NCI-H1694 treated with DMSO at 0.1 percent for 48 hours (cell line): ENCODE data around the gene PRDM15.

Source experiments
- DNase-seq: peaks from one replicate; lab custom pipeline; 2025; lab: John Stamatoyannopoulos, UW

PRDM15 gene

GRCh38 chr21:41777951-41778815 lies 101.0 kb downstream of the PRDM15 start:
- no peak for DNase-seq

GRCh38 chr21:41776778-41777177 lies 102.4 kb downstream of the PRDM15 start:
- DNase-seq = no peak

GRCh38 chr21:41775149-41775472 lies 104.0 kb downstream of the PRDM15 start:
- no peak for DNase-seq

- no peak for DNase-seq
Observed at GRCh38 chr21:41774467-41775148, 104.5 kb downstream of the PRDM15 start.

- DNase-seq = no peak
Observed at GRCh38 chr21:41772351-41773080, 106.6 kb downstream of the PRDM15 start.

- no peak for DNase-seq
Observed at GRCh38 chr21:41771625-41771945, 107.6 kb downstream of the PRDM15 start.

- no peak for DNase-seq
Observed at GRCh38 chr21:41770901-41771624, 108.1 kb downstream of the PRDM15 start.

- no peak for DNase-seq
Observed at GRCh38 chr21:41769933-41770332, 109.2 kb downstream of the PRDM15 start.

- no peak for DNase-seq
Observed at GRCh38 chr21:41769521-41769920, 109.6 kb downstream of the PRDM15 start.

GRCh38 chr21:41769111-41769510 lies 110.0 kb downstream of the PRDM15 start:
- no peak for DNase-seq

- DNase-seq = no peak
Observed at GRCh38 chr21:41768437-41769042, 110.6 kb downstream of the PRDM15 start.

GRCh38 chr21:41767606-41768436 lies 111.3 kb downstream of the PRDM15 start:
- no peak for DNase-seq

GRCh38 chr21:41766883-41767605 lies 112.1 kb downstream of the PRDM15 start, which contains the start of gene RIPK4:
Gene RIPK4, minus strand, starts transcription at chr21:41767052. Its CDS starts 11 bp downstream, at chr21:41767041.
- no peak for DNase-seq

GRCh38 chr21:41765973-41766882 lies 112.9 kb downstream of the PRDM15 start:
- DNase-seq = no peak

- no peak for DNase-seq
Observed at GRCh38 chr21:41765420-41765821, 113.7 kb downstream of the PRDM15 start.

GRCh38 chr21:41764558-41765419 lies 114.4 kb downstream of the PRDM15 start:
- DNase-seq = no peak

GRCh38 chr21:41763996-41764395 lies 115.1 kb downstream of the PRDM15 start:
- DNase-seq = no peak

- no peak for DNase-seq
Observed at GRCh38 chr21:41763398-41763931, 115.7 kb downstream of the PRDM15 start.
